ENCODE measurements around the gene ICOSLG.
"Not testable (repeated sequence)": the region's sequence is repeated elsewhere in the genome, so short reads cannot be mapped to it uniquely, and the experiment has no call there.

ICOSLG gene

DNA sequence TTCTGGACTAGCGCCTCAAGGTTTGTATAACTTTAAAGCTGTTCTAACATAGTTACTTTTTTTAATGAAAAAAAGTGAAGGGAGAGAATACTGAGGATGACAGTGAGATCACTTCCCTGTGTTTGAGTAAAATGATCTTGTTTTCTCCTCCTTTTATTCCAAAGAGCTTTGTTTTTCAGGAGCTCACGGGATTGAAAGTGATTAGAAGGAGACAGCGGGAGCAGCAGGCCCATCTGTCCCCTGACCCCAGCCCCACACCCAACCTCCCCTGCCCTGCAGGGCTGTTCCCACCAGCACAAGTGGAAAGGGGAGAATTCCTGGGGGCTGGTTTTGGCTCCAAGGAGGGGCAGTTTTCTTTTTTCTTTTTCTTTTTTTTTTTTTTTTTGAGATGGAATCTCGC lies 23.0 kb upstream of the ICOSLG start:
- no peak for DNase-seq

DNA sequence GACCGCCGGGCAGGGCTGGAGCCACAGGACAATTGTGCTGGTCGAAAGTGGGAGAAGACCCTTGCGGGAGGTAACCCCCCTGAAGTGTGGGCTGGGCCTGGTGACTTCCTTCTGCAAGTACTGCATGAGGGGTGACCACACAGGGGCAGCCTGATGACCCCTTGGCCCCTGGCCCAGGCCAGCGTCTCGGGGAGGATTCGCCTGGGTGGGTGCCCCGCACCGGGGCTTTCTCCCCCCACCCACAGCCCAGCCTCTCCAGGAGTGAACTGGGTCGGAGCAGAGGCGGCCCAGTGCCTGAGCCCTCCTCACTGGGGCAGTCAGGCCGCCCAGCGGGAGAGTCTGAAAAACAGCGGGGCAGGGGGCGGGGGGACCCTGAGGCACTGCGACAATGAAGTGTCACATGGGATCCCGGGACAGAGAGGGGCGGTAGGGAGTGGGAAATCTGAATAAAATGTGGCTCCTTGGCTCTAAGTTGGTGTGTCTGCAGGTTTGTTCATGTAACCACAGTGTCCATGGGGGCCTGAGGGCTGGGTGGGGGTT lies 22.5 kb upstream of the ICOSLG start:
- no peak for DNase-seq

DNA sequence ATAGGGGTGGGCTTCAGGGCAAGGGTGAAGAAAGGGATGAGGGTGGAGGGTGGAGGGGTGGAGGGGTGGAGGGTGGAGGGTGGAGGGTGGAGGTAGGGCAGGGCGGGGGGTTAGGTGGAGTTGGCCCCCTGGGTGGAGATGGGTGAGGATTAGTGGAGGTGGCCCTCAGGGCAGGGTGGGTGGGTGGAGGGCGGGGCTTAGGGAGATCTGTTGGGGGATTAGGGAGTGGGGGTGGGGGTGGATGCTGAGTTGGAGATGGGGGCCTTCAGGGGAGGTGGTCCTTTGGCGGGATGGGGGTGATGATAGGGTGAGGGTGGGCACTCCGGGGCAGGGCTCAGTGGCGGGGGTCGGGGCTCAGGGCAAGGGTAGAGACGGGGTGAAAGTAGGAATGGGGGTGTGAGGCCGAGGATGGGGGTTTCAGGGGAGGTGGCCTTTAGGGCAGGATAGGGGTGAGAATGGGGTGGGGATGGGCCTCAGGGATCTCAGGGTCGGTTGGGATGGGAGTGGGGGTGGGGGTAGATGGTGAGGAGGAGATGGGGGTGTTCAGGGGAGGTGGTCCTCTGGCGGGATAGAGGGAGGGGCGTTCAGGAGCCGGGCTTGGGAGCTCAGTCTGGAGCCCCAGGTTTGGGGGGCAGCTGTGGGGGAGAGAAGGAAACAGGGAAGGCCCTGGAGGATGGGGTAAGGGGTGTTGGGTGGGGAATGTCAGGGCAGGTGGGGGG lies 21.8 kb upstream of the ICOSLG start:
- DNase-seq, result no peak

- no peak for DNase-seq
Observed at GRCh38 chr21:44261675-44262295, 21.0 kb upstream of the ICOSLG start, which contains the start of gene DNMT3L. TSS of gene DNMT3L (minus strand) at chr21:44261897. CDS start at chr21:44261259, 638 bp downstream.

GRCh38 chr21:44260791-44261631 lies 20.3 kb upstream of the ICOSLG start:
- DNase-seq, result no peak

DNA sequence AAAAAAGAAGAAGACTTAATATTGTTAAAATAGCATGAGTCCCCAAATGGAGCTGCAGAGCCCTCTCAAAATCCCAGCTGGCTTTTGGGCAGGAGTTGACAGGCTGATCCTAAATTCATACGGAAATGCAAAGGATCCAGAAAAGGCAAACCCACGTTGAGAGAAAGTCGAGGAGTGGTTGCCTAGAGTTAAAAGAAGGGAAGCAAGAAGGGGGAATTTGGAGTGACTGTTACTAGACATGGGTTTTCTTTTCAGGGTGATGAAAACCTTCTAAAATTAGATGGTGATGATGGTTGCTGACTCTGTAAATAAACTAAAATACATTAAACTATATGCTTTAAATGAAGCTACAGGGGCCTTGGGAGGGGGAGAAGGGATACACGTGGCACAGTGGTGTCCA lies 19.3 kb upstream of the ICOSLG start:
- no peak for DNase-seq

GRCh38 chr21:44259082-44259705 lies 18.5 kb upstream of the ICOSLG start:
- DNase-seq, result no peak

- no peak for DNase-seq
Observed at GRCh38 chr21:44258056-44258725, 17.4 kb upstream of the ICOSLG start.

GRCh38 chr21:44255511-44255981 lies 14.8 kb upstream of the ICOSLG start:
- no peak for DNase-seq

DNA sequence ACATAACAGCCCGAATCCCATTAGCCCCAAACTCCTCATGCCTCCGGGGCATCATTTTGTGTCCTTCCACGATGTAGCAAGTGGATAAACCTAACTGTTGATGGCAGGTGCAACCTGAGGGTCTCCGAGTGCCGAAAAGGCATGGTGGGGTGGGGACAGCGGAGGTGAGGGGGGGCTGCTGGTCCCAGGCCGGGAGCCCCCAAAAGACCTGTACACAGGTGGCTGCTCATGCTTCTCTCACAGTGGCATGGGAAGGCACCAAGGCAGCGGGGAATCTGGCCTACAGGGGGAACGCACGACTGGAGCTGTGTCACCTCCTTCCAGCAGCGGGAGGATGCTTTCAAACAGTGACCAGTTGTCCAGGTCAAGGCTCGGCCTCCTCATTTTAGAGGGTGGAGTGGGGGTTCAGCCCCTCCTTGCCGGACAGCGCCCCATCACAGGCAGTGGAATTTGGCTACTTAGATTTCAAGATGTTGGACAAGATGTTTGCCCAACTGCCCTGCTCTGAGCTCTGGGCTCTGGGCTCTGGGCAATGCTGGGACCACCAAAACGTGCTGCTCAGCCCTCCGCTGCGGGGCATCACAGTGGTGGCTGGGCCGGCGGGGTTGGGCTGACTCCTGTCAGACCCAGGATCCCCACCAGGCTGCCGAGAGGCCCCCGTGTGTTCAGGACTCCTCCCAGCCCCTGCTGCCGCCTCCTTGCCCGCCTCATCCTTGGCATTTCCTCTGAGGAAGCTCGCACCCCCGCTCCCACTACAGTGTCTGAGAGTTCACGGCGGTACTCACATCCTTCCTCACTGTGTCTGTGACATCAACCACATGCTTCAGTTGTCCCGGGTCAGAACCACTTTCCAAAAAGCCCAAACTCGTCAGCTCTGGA lies 13.3 kb upstream of the ICOSLG start:
- no peak for DNase-seq

DNA sequence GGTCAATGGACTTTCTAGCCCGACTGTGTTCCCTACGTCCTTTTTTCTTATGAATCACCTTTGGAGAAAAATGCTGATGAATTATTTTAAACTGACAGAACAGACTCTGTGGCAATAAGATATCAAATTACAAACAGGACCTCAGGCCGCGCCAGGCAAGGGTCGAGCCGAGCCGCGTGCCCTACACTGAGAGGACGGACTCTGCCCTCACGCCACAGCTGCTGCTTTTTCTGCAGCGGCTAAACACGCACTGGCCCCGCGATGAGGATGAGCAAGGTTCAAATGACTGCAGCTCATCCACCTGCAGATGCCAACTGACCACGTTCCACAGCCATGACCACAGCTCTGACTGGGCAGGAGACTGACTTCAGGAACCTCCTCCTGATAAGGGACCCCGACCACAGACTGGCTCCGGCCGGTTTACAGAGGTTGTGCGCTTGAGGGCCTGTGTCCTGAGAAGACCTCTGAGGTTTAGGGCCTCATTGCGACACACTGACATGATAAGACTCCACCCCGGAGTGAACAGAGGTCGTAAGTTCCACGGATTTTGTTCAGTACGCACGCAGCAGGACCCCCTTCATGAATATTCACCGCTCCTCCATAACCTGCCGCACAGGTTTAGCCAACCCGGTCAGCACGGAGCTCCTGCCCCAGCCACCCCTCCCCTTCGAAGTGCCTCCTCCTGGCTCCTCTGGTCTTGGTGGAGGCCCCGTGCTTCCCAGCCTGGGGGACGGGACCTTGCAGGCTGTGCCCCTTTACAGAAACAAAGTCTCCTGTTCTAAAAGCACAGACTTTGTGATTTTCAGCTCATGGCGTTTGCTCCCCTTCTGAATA lies 8.7 kb upstream of the ICOSLG start:
- DNase-seq, result not testable (repeated sequence)

GRCh38 chr21:44247904-44248303 lies 7.2 kb upstream of the ICOSLG start:
- DNase-seq, result not testable (repeated sequence)

GRCh38 chr21:44243980-44244379 lies 3.2 kb upstream of the ICOSLG start:
- DNase-seq, result not testable (repeated sequence)

DNA sequence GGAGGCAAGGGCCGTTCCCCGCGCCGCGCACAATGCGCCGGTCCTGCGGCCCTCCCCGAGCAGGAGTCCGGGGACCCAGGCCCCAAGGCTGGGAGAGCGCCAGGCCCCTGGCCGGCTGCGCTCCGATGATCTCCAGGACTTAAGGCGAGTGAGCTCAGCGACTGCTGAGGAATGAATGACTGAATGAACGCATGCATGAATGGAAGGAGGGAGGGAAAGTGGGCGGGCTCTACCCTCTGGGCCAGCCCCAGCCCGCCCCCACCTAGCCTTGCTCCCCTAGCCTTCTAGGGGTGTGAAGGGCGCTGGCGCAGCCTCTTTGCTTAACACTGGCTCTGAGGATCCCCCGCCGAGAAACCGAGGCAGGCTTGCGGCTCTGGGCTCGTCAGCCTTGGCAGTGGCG lies 538 bp upstream of the ICOSLG start:
- not testable (repeated sequence) for DNase-seq

GRCh38 chr21:44240353-44240752 lies 390 bp downstream of the ICOSLG start:
- DNase-seq, result not testable (repeated sequence)

DNA sequence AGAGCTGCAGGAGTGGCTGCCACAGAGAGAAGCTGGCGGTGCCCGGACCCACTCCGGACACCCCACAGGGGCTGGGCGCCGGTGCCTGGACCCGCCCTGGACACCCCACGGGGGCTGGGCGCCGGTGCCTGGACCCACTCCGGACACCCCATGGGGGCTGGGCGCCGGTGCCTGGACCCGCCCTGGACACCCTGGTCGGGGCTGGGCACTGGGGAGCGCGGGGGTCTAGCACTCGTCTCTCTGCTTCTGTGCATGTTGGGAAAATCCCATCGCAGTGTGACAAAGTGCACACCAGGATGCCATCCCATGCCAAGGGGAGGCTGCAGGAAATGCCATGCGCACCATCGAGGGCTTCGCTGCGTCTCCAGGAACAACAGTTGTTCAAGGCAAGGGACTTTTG lies 11.2 kb downstream of the ICOSLG start:
- DNase-seq, result not testable (repeated sequence)

- not testable (repeated sequence) for DNase-seq
Observed at GRCh38 chr21:44228109-44228508, 12.6 kb downstream of the ICOSLG start.

GRCh38 chr21:44227614-44228013 lies 13.1 kb downstream of the ICOSLG start:
- not testable (repeated sequence) for DNase-seq

- DNase-seq, result not testable (repeated sequence)
Observed at GRCh38 chr21:44225605-44226004, 15.1 kb downstream of the ICOSLG start.

- not testable (repeated sequence) for DNase-seq
Observed at GRCh38 chr21:44223334-44223733, 17.4 kb downstream of the ICOSLG start.

Data from T-helper 1 cell (primary cell).